H9 (cell line): ENCODE results near the gene MORN1. TPM values are rescaled to one million over a fixed set of nuclear protein-coding genes. Genes with fewer than 3 reads are reported as not detected.

ENCODE experiments used
- DNase-seq: peaks from one replicate; pipeline ENCODE4 v3.0.0-alpha.2; 2017
- H2AFZ ChIP-seq: one replicate; pipeline ENCODE4 v1.6.1; 2013; ENCODE audit warnings: mild to moderate bottlenecking, low read length, control low read depth, moderate library complexity
- H2AK5ac ChIP-seq: 2 replicates; pipeline ENCODE4 v1.6.1; 2013; ENCODE audit warnings: low read length, control low read depth, mixed read lengths; ENCODE audit not compliant: insufficient read length
- H2BK120ac ChIP-seq: one replicate; pipeline ENCODE4 v1.6.1; 2013; ENCODE audit warnings: low read depth, mild to moderate bottlenecking, low read length, control low read depth, inconsistent platforms; ENCODE audit not compliant: poor library complexity, severe bottlenecking
- H2BK12ac ChIP-seq: 2 replicates; pipeline ENCODE4 v1.6.1; 2013; ENCODE audit warnings: low read length, control low read depth, mixed read lengths, low read depth; ENCODE audit not compliant: insufficient read length
- H2BK15ac ChIP-seq: 2 replicates; pipeline ENCODE4 v1.6.1; 2013; ENCODE audit warnings: low read depth, low read length, control low read depth
- H2BK20ac ChIP-seq: one replicate; pipeline ENCODE4 v1.6.1; 2013; ENCODE audit warnings: low read depth, mild to moderate bottlenecking, low read length, control low read depth, inconsistent platforms; ENCODE audit not compliant: poor library complexity, severe bottlenecking
- H2BK5ac ChIP-seq: 2 replicates; pipeline ENCODE4 v1.6.1; 2013; ENCODE audit warnings: low read length, control low read depth, mixed read lengths; ENCODE audit not compliant: insufficient read length
- H3K14ac ChIP-seq: 2 replicates; pipeline ENCODE4 v1.6.1; 2013; ENCODE audit warnings: low read length, control low read depth; ENCODE audit not compliant: insufficient read depth
- H3K18ac ChIP-seq: 2 replicates; pipeline ENCODE4 v1.6.1; 2013; ENCODE audit warnings: low read depth, mild to moderate bottlenecking, mixed read lengths, low read length, control low read depth; ENCODE audit not compliant: insufficient read length
- H3K23ac ChIP-seq: 2 replicates; pipeline ENCODE4 v1.6.1; 2013; ENCODE audit warnings: low read length, control low read depth, mixed read lengths, low read depth; ENCODE audit not compliant: insufficient read length
- H3K23me2 ChIP-seq: 2 replicates; pipeline ENCODE4 v1.6.1; 2013; ENCODE audit warnings: low read depth, mild to moderate bottlenecking, mixed read lengths, low read length, control low read depth; ENCODE audit not compliant: insufficient read length, poor library complexity, severe bottlenecking
- H3K27ac ChIP-seq: 2 replicates; pipeline ENCODE4 v1.5.1; 2013; ENCODE audit warnings: low read length, control low read depth, mixed read lengths, low read depth; ENCODE audit not compliant: insufficient read length
- H3K27me3 ChIP-seq: 2 replicates; pipeline ENCODE4 v1.6.1; 2013; ENCODE audit warnings: low read length, control low read depth, inconsistent platforms; ENCODE audit not compliant: insufficient read depth
- H3K4ac ChIP-seq: 2 replicates; pipeline ENCODE4 v1.6.1; 2013; ENCODE audit warnings: low read depth, mild to moderate bottlenecking, control low read depth, inconsistent platforms, low read length, moderate library complexity
- H3K4me1 ChIP-seq: 2 replicates; pipeline ENCODE4 v1.6.1; 2013; ENCODE audit warnings: low read length, control low read depth, inconsistent platforms; ENCODE audit not compliant: insufficient read depth
- H3K4me2 ChIP-seq: 2 replicates; pipeline ENCODE4 v1.6.1; 2013; ENCODE audit warnings: low read length, control low read depth, mixed read lengths; ENCODE audit not compliant: insufficient read length, insufficient read depth
- H3K56ac ChIP-seq: 2 replicates; pipeline ENCODE4 v1.6.1; 2013; ENCODE audit warnings: low read depth, mild to moderate bottlenecking, mixed read lengths, low read length, control low read depth; ENCODE audit not compliant: insufficient read length
- H3K79me1 ChIP-seq: 2 replicates; pipeline ENCODE4 v1.6.1; 2013; ENCODE audit warnings: low read depth, mild to moderate bottlenecking, moderate library complexity, low read length, control low read depth, inconsistent platforms; ENCODE audit not compliant: insufficient read depth, poor library complexity, severe bottlenecking
- H3K79me2 ChIP-seq: 2 replicates; pipeline ENCODE4 v1.6.1; 2013; ENCODE audit warnings: low read length, control low read depth, inconsistent platforms; ENCODE audit not compliant: insufficient read depth
- H3K9ac ChIP-seq: 2 replicates; pipeline ENCODE4 v1.6.1; 2013; ENCODE audit warnings: low read length, control low read depth, mixed read lengths; ENCODE audit not compliant: insufficient read length; ENCODE audit errors: extremely low read depth
- H3K9me3 ChIP-seq: one replicate; pipeline ENCODE4 v1.6.1; 2013; ENCODE audit warnings: low read depth, low read length, inconsistent platforms; ENCODE audit not compliant: control insufficient read depth
- H3T11ph ChIP-seq: one replicate; pipeline ENCODE4 v1.6.1; 2013; ENCODE audit warnings: mild to moderate bottlenecking, low read length, control low read depth, inconsistent platforms
- H4K20me1 ChIP-seq: one replicate; pipeline ENCODE4 v1.6.1; 2013; ENCODE audit not compliant: control insufficient read depth, insufficient read length, insufficient read depth
- H4K5ac ChIP-seq: 2 replicates; pipeline ENCODE4 v1.6.1; 2013; ENCODE audit warnings: low read depth, mild to moderate bottlenecking, mixed read lengths, low read length, control low read depth; ENCODE audit not compliant: insufficient read length
- H4K8ac ChIP-seq: replicated peaks from 2 replicates; pipeline ENCODE4 v1.6.1; 2013; ENCODE audit warnings: low read length, control low read depth, mixed read lengths, low read depth; ENCODE audit not compliant: insufficient read length
- H4K91ac ChIP-seq: 2 replicates; pipeline ENCODE4 v1.6.1; 2013; ENCODE audit warnings: low read depth, mild to moderate bottlenecking, moderate library complexity, mixed read lengths, low read length, control low read depth; ENCODE audit not compliant: insufficient read length
- H3K27ac Mint-ChIP-seq, 3 experiments: 2 replicates in 2 of 3; 3 replicates in 1 of 3; pipeline ENCODE4 v1.8.0; 2020 to 2021; ENCODE audit warnings: mixed read lengths in 3 of 3, mild to moderate bottlenecking in 1 of 3, moderate library complexity in 1 of 3
- H3K27me3 Mint-ChIP-seq: 2 replicates; pipeline ENCODE4 v1.8.0; 2021; ENCODE audit warnings: low read depth, mild to moderate bottlenecking, moderate library complexity, mixed read lengths
- H3K36me3 Mint-ChIP-seq, 3 experiments: 2 replicates in 2 of 3; 3 replicates in 1 of 3; pipeline ENCODE4 v1.8.0; 2020 to 2021; ENCODE audit warnings: low read depth in 3 of 3, mixed read lengths in 3 of 3; ENCODE audit not compliant: insufficient read depth in 1 of 3
- H3K4me1 Mint-ChIP-seq, 2 experiments: 2 replicates each; pipeline ENCODE4 v1.8.0; 2020; ENCODE audit warnings: mixed read lengths in 2 of 2
- H3K4me3 Mint-ChIP-seq, 2 experiments: 2 replicates in 1 of 2; 3 replicates in 1 of 2; pipeline ENCODE4 v1.8.0; 2020 to 2021; ENCODE audit warnings: mild to moderate bottlenecking in 2 of 2, mixed read lengths in 2 of 2, moderate library complexity in 1 of 2
- H3K9me3 Mint-ChIP-seq, 2 experiments: 2 replicates in 1 of 2; 3 replicates in 1 of 2; pipeline ENCODE4 v1.8.0; 2020; ENCODE audit warnings: mild to moderate bottlenecking in 2 of 2, mixed read lengths in 2 of 2, moderate library complexity in 1 of 2
- CTCF ChIP-seq: fragments of 200-600 bp; sonication (generic); conservative IDR thresholded peaks from 3 replicates; pipeline ENCODE4 v1.8.0; 2021; ENCODE audit warnings: antibody characterized with exemption, mild to moderate bottlenecking
- WGBS: extraction: QIAGEN DNeasy Blood & Tissue Kit; methylation state at CpG from one replicate; pipeline ENCODE4 v1.1.7; 2013; ENCODE audit warnings: missing lambda C conversion rate, low lambda C conversion rate, mixed read lengths; ENCODE audit not compliant: insufficient read length; ENCODE audit errors: extremely low coverage; 5-methylcytosine and 5-hydroxymethylcytosine counted together
- total RNA-seq: library from RNA; stranded (reverse); gene quantifications from 2 replicates; pipeline ENCODE4 v1.2.1, GENCODE V29; 2021

MORN1 gene
- total RNA-seq, 1 experiment from 2014 or later = 12.7 TPM

GRCh38 chr1:2299131-2299627, 92.2 kb downstream of the MORN1 start:
- Histone ChIP-seq H2BK5ac (no peak overlapping the region), H3K18ac (no peak overlapping the region), H3K27ac (no peak overlapping the region), H3K14ac (no peak overlapping the region; the same call in 1 of the 2 replicates), H2BK15ac (no peak overlapping the region), H3K23ac (no peak overlapping the region), H4K5ac (no peak overlapping the region), H3K56ac (no peak overlapping the region), H3K4me2 (no peak overlapping the region), H2AFZ (no peak overlapping the region), H4K91ac (no peak overlapping the region), H2BK12ac (no peak overlapping the region), H3K4ac (no peak overlapping the region), H3K23me2 (no peaks in the 10 kb centered on the region), H2BK120ac (no peak overlapping the region), H3K79me2 (peaks cover 26% of the 10 kb centered on the region; the same call in 1 of the 2 replicates), H3K9ac (no peak overlapping the region), H3K79me1 (peaks cover 13% of the 10 kb centered on the region), H3K9me3 (no peaks in the 10 kb centered on the region), H4K20me1 (peaks cover 2% of the 10 kb centered on the region), H4K8ac (no peak overlapping the region), H3T11ph (no peak overlapping the region), H3K4me1 (no peaks in the 10 kb centered on the region), H2AK5ac (no peak overlapping the region), H2BK20ac (no peak overlapping the region), H3K27me3 (no peaks in the 10 kb centered on the region)
- peaks cover 3 to 8% of the 10 kb centered on the region in 2 experiments; a peak in 3 of 4 replicates for H3K4me1 Mint-ChIP-seq
- no peak for DNase-seq
- no peaks in the 10 kb centered on the region for H3K27me3 Mint-ChIP-seq
- H3K9me3 Mint-ChIP-seq = no peaks in the 10 kb centered on the region; a peak in 1 of 5 replicates
- H3K36me3 Mint-ChIP-seq = peaks cover 5 to 16% (median 12%) of the 10 kb centered on the region in 3 experiments; a peak in 5 of 7 replicates
- H3K27ac Mint-ChIP-seq = peak overlapping the region; percentile 86 to 91 (median 89); a peak in 5 of 7 replicates
- H3K4me3 Mint-ChIP-seq = no peak overlapping the region
- no CpG with 5 or more reads among the region's 24 CpGs for WGBS
- no peak for TF ChIP-seq CTCF
